Lower leg skin (tissue), 4 donors: Measurements from ENCODE around the gene GZF1. TPM values are rescaled to one million over a fixed set of nuclear protein-coding genes. Genes with fewer than 3 reads are reported as not detected.

ENCODE experiments used
- DNase-seq, 2 donors: peaks; one replicate each; pipeline ENCODE4 v3.0.0-alpha.2; 2019; ENCODE audit warnings: low spot score in 2 of 2
- H3K4me3 ChIP-seq: fragments of 200-600 bp; sonication (generic); 2 replicates; pipeline ENCODE4 v1.5.1; 2017; ENCODE audit warnings: mild to moderate bottlenecking, low read depth; ENCODE audit not compliant: poor library complexity, severe bottlenecking
- POLR2A ChIP-seq, 2 donors: fragments of 450-650 bp; IDR thresholded peaks; one replicate each; pipeline ENCODE4 v1.6.1; 2016 to 2017; ENCODE audit warnings: antibody characterized with exemption in 2 of 2, mild to moderate bottlenecking in 1 of 2, moderate library complexity in 1 of 2
- WGBS, 2 donors: methylation state at CpG; one replicate each; pipeline ENCODE4 v1.1.5; 2018; 5-methylcytosine and 5-hydroxymethylcytosine counted together
- intact Hi-C: fragments of 100-400 bp; cut with DNase I; formaldehyde crosslinking; loops from one replicate; pipeline ENCODE4 v1.15.0; 2023; ENCODE audit warnings: low total_unique reads
- total RNA-seq, 4 donors: library from RNA; depleted of rRNA; stranded (reverse); fragments of >200 nt; gene quantifications; one replicate each; pipeline ENCODE4 v1.1.0, GENCODE V29; 2016
- TF ChIP-seq, protein P1 (sequence below), 3 donors: fragments of 450-650 bp; IDR thresholded peaks; one replicate each; pipeline ENCODE4 v1.5.1; 2016; ENCODE audit warnings: antibody characterized with exemption in 3 of 3, mild to moderate bottlenecking in 3 of 3, moderate library complexity in 2 of 3

GZF1 gene
- total RNA-seq, 4 donors from 2014 or later, result 4.4 to 15.1 (median 13.5) TPM

- TF ChIP-seq, protein P1, sequence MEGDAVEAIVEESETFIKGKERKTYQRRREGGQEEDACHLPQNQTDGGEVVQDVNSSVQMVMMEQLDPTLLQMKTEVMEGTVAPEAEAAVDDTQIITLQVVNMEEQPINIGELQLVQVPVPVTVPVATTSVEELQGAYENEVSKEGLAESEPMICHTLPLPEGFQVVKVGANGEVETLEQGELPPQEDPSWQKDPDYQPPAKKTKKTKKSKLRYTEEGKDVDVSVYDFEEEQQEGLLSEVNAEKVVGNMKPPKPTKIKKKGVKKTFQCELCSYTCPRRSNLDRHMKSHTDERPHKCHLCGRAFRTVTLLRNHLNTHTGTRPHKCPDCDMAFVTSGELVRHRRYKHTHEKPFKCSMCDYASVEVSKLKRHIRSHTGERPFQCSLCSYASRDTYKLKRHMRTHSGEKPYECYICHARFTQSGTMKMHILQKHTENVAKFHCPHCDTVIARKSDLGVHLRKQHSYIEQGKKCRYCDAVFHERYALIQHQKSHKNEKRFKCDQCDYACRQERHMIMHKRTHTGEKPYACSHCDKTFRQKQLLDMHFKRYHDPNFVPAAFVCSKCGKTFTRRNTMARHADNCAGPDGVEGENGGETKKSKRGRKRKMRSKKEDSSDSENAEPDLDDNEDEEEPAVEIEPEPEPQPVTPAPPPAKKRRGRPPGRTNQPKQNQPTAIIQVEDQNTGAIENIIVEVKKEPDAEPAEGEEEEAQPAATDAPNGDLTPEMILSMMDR (IDR thresholded peaks at IDR 0.05), result no peak
- no peak for TF ChIP-seq POLR2A (IDR thresholded peaks at IDR 0.05)
- no peak for DNase-seq
- WGBS, 2 donors, result 95 to 96% methylated on average over 1 of the region's 1 CpG
- no peak overlapping the region for H3K4me3 ChIP-seq
- intact Hi-C loops, result no loop called here
Observed at GRCh38 chr20:23406880-23407279, 44.9 kb downstream of the GZF1 start.

GRCh38 chr20:23407781-23408464 is 45.9 kb downstream of the GZF1 start:
- 87 to 90% methylated on average over 2 of the region's 2 CpGs for WGBS, 2 donors
- no peak overlapping the region for H3K4me3 ChIP-seq
- intact Hi-C loops, result no loop called here
- DNase-seq, result no peak
- TF ChIP-seq, protein P1 (IDR thresholded peaks at IDR 0.05), result no peak
- TF ChIP-seq POLR2A (IDR thresholded peaks at IDR 0.05), result no peak

- H3K4me3 ChIP-seq, result no peak overlapping the region
- TF ChIP-seq, protein P1 (IDR thresholded peaks at IDR 0.05), result no peak
- no peak for TF ChIP-seq POLR2A (IDR thresholded peaks at IDR 0.05)
- 97% methylated on average over 2 of the region's 2 CpGs for WGBS, 2 donors
- intact Hi-C loops, result no loop called here
- no peak for DNase-seq
Observed at GRCh38 chr20:23408957-23409356, 47.0 kb downstream of the GZF1 start.

GRCh38 chr20:23409800-23410199 is 47.8 kb downstream of the GZF1 start:
- intact Hi-C loops, result loop anchor here (10.0 kb wide), 1 partner anchor 1635 kb away; no protein-coding TSS in a partner anchor
- TF ChIP-seq, protein P1 (IDR thresholded peaks at IDR 0.05), result no peak
- no peak for TF ChIP-seq POLR2A (IDR thresholded peaks at IDR 0.05)
- 81 to 88% methylated on average over 3 of the region's 3 CpGs for whole genome bisulfite sequencing, 2 donors
- DNase-seq, result no peak
- H3K4me3 ChIP-seq, result no peak overlapping the region

DNA sequence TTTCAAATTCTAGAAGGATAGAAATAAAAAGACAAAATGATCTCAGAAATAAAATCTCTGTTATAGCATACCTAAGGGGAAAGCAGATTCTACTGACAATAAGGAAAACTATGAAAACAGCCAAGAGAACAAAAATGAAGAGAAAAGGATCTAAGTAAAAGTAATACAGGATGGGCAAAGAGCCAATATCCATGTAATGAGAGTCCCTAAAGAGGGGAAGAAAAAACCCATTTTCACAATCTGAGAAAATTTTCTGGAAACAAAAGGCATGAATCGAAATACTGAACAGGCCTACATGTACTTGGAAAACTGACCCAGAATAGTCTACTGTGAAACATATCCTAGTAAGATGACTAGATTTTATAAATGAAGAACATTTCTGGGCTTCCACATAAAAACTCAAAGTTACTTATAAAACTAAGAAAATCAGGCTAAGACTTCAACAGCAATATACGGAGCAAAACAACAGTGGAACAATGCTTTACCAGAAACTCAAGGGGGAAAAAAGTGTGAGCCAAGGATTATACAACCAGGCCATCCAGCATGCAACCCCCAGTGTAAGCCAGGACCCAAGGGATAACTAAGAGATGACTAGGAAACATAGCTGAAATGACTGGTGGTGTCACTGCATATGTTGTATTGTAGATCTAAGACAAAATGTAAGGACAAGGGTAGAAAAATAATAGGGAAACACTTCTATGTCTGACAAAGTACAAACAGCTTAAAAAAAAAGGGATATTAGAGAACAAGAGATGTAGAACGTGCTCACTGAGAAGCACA is 49.1 kb downstream of the GZF1 start:
- WGBS, 2 donors, result 78 to 85% methylated on average over 3 of the region's 3 CpGs
- intact Hi-C loops, result loop anchor here (10.0 kb wide), 1 partner anchor 1634 kb away; no protein-coding TSS in a partner anchor
- DNase-seq, result no peak
- no peak for TF ChIP-seq POLR2A (IDR thresholded peaks at IDR 0.05)
- TF ChIP-seq, protein P1 (IDR thresholded peaks at IDR 0.05), result no peak
- H3K4me3 ChIP-seq, result no peak overlapping the region
